K562 (cell line): ENCODE measurements around the gene PTP4A1. TPM values are rescaled to one million over a fixed set of nuclear protein-coding genes. Genes with fewer than 3 reads are reported as not detected.

Experiments
- BDP1 ChIP-seq: IDR thresholded peaks from 3 replicates; pipeline ENCODE4 v1.6.1; 2011; ENCODE audit not compliant: insufficient read length, insufficient read depth
- CC2D1A ChIP-seq: fragments of 450-650 bp; IDR thresholded peaks from 2 replicates; pipeline ENCODE4 v1.6.1; 2017; ENCODE audit warnings: mild to moderate bottlenecking
- E2F3 ChIP-seq: fragments of 250-450 bp; sonication (Bioruptor Pico); IDR thresholded peaks from 2 replicates; pipeline ENCODE4 v1.4.0; 2020; ENCODE audit warnings: mild to moderate bottlenecking
- FOSL1 ChIP-seq: fragments of 200-800 bp; sonication (Bioruptor generic); conservative IDR thresholded peaks from 2 replicates; pipeline ENCODE4 v1.6.1; 2016; ENCODE audit warnings: missing genetic modification characterization, missing compliant biosample characterization
- FOXJ2 ChIP-seq: fragments of 200-800 bp; sonication (Bioruptor generic); IDR thresholded peaks from 2 replicates; pipeline ENCODE4 v1.6.1; 2016; ENCODE audit warnings: missing genetic modification characterization, missing compliant biosample characterization
- HINFP ChIP-seq: fragments of 450-650 bp; conservative IDR thresholded peaks from 2 replicates; pipeline ENCODE4 v1.6.1; 2016; ENCODE audit warnings: missing genetic modification characterization, low read depth, mild to moderate bottlenecking, control low read depth, missing compliant biosample characterization
- HSF4 ChIP-seq: fragments of 250-450 bp; sonication (Bioruptor Pico); IDR thresholded peaks from 2 replicates; pipeline ENCODE4 v2.1.2; 2022; ENCODE audit warnings: mild to moderate bottlenecking, moderate library complexity, borderline replicate concordance
- KHSRP ChIP-seq: fragments of 450-650 bp; IDR thresholded peaks from 2 replicates; pipeline ENCODE4 v1.6.1; 2017
- LARP7 ChIP-seq: fragments of 450-650 bp; IDR thresholded peaks from 2 replicates; pipeline ENCODE4 v1.6.1; 2016
- MAFK ChIP-seq: IDR thresholded peaks from 2 replicates; pipeline ENCODE4 v1.6.1; 2011; ENCODE audit warnings: low read length, improper control_type of control experiment
- MCM2 ChIP-seq: fragments of 450-650 bp; IDR thresholded peaks from 2 replicates; pipeline ENCODE4 v1.6.1; 2017; ENCODE audit warnings: low read depth, mild to moderate bottlenecking
- NFATC3 ChIP-seq: fragments of 450-650 bp; IDR thresholded peaks from 2 replicates; pipeline ENCODE4 v1.6.1; 2017; ENCODE audit warnings: mild to moderate bottlenecking
- PHF21A ChIP-seq: fragments of 450-650 bp; IDR thresholded peaks from 2 replicates; pipeline ENCODE4 v1.6.1; 2017; ENCODE audit warnings: low read depth, borderline replicate concordance
- SREBF1 ChIP-seq: fragments of 150-350 bp; IDR thresholded peaks from 2 replicates; pipeline ENCODE4 v1.6.1; 2014; ENCODE audit warnings: antibody characterized with exemption, low read depth, low read length, borderline replicate concordance
- SRSF1 ChIP-seq: fragments of 200-400 bp; formaldehyde crosslinking; IDR thresholded peaks from 2 replicates; pipeline ENCODE4 v1.6.1; 2017; ENCODE audit warnings: mild to moderate bottlenecking, low read depth, low read length, moderate library complexity
- ZNF318 ChIP-seq, 2 experiments: fragments of 450-650 bp; IDR thresholded peaks; 2 replicates each; pipeline ENCODE4 v1.6.1; 2016; ENCODE audit warnings: mild to moderate bottlenecking in 2 of 2, borderline replicate concordance in 1 of 2, low read depth in 1 of 2, moderate library complexity in 1 of 2
- ZNF431 ChIP-seq: sonication (generic); formaldehyde crosslinking; IDR thresholded peaks from 2 replicates; pipeline ENCODE4 v1.8.0; 2022; ENCODE audit warnings: mild to moderate bottlenecking, missing genetic modification reagents
- ZNF511 ChIP-seq: sonication (generic); formaldehyde crosslinking; IDR thresholded peaks from 2 replicates; pipeline ENCODE4 v1.8.0; 2022; ENCODE audit warnings: mild to moderate bottlenecking, missing genetic modification reagents
- ZNF584 ChIP-seq: fragments of 200-800 bp; sonication (Bioruptor generic); IDR thresholded peaks from 2 replicates; pipeline ENCODE4 v1.6.1; 2016; ENCODE audit warnings: low read depth, mild to moderate bottlenecking, missing genetic modification characterization, missing compliant biosample characterization
- polyA plus RNA-seq, 8 experiments: library from polyadenylated mRNA; depleted of rRNA in 4 of 8; stranded (reverse) in 5 of 8; unstranded in 3 of 8; fragments of >200 nt; fragmentation: Nextera tagmentation in 2 of 8; fragmentation: Illumina TruSeq in 1 of 8; extraction: Ambion mirVana in 2 of 8; extraction: Trizol in 1 of 8; gene quantifications; 2 replicates each; pipeline versions ENCODE4 v1.2.1 to v1.2.3, GENCODE V29; 2011 to 2014; ENCODE audit warnings: inconsistent platforms in 1 of 8, missing spikeins in 1 of 8
- total RNA-seq, 7 experiments: library from RNA; depleted of rRNA in 6 of 7; stranded (reverse); fragments of >200 nt in 6 of 7; fragmentation: Illumina TruSeq in 2 of 7; extraction: Trizol in 2 of 7; gene quantifications; 2 replicates each; pipeline versions ENCODE4 v1.2.1 to v1.2.3, GENCODE V29; 2011 to 2021; ENCODE audit warnings: low replicate concordance in 1 of 7

Gene PTP4A1
- total and polyA plus RNA-seq, 9 of the 15 experiments (the other 6 are each of a cell fraction or from before 2014, with no cell fraction given): 3.7 to 67.5 (median 13.1) TPM

- TF ChIP-seq HINFP (tag) (no peak), ZNF511 (CRISPR knock-in tag) (peak; percentile 23; the same call in 1 of the 2 replicates), ZNF584 (CRISPR knock-in tag) (peak; percentile 65; the same call in 1 of the 2 replicates), HSF4 (no peak), CC2D1A (no peak), E2F3 (peak; percentile 71; the same call in 1 of the 2 replicates), ZNF431 (CRISPR knock-in tag) (no peak), KHSRP (no peak), NFATC3 (no peak), BDP1 (no peak), LARP7 (no peak), PHF21A (peak; percentile 9; the same call in 1 of the 2 replicates), MCM2 (no peak), FOXJ2 (tag) (no peak), FOSL1 (tag) (no peak), ZNF318 (IDR thresholded peaks at IDR 0.05; ENCODE audit: borderline replicate concordance in 1 of 2, low read depth in 1 of 2) (no peak), SREBF1 (no peak), MAFK (no peak), SRSF1 (no peak)
Observed at GRCh38 chr6:63573076-63573898, 1.0 kb downstream of the PTP4A1 start (continued).
